ENCODE results near the gene NELFB. TPM values are rescaled to one million over a fixed set of nuclear protein-coding genes. Genes with fewer than 3 reads are reported as not detected.
A peak's percentile ranks its signal among the peaks of the same experiment; 100 is the strongest.

Gene NELFB
- total RNA-seq, 1 experiment from 2014 or later = 71.7 TPM

- Histone ChIP-seq H2BK20ac (ENCODE audit: low read depth, low read length, poor library complexity, severe bottlenecking) (no peak overlapping the region), H3K23ac (ENCODE audit: insufficient read length, low read depth, low read length) (no peak overlapping the region), H4K8ac (replicated peaks; ENCODE audit: insufficient read length, low read depth, low read length) (no peak overlapping the region), H3K27me3 (ENCODE audit: insufficient read depth, low read length) (no peaks in the 10 kb centered on the region), H3K27ac (ENCODE audit: insufficient read length, low read depth, low read length) (no peak overlapping the region), H3K56ac (ENCODE audit: insufficient read length, low read depth, low read length) (no peak overlapping the region), H4K20me1 (ENCODE audit: control insufficient read depth, insufficient read depth, insufficient read length) (no peaks in the 10 kb centered on the region), H2BK12ac (ENCODE audit: insufficient read length, low read depth, low read length) (no peak overlapping the region), H3K4me2 (ENCODE audit: insufficient read depth, insufficient read length, low read length) (no peak overlapping the region), H3K79me2 (ENCODE audit: insufficient read depth, low read length) (no peaks in the 10 kb centered on the region), H3K9ac (ENCODE audit: extremely low read depth, insufficient read length, low read length) (no peak overlapping the region), H2AK5ac (ENCODE audit: insufficient read length, low read length) (no peak overlapping the region), H2BK120ac (ENCODE audit: low read depth, low read length, poor library complexity, severe bottlenecking) (no peak overlapping the region), H4K91ac (ENCODE audit: insufficient read length, low read depth, low read length) (no peak overlapping the region), H3K4ac (ENCODE audit: low read depth, low read length) (no peak overlapping the region), H4K5ac (ENCODE audit: insufficient read length, low read depth, low read length) (no peak overlapping the region), H2BK15ac (ENCODE audit: low read depth, low read length) (no peak overlapping the region), H3K14ac (ENCODE audit: insufficient read depth, low read length) (no peak overlapping the region), H2AFZ (ENCODE audit: low read length) (no peak overlapping the region), H3K23me2 (ENCODE audit: insufficient read length, low read depth, low read length, poor library complexity, severe bottlenecking) (no peaks in the 10 kb centered on the region), H3T11ph (ENCODE audit: low read length) (no peak overlapping the region), H2BK5ac (ENCODE audit: insufficient read length, low read length) (no peak overlapping the region), H3K4me1 (ENCODE audit: insufficient read depth, low read length) (no peaks in the 10 kb centered on the region; the same call in 1 of the 2 replicates), H3K18ac (ENCODE audit: insufficient read length, low read depth, low read length) (no peak overlapping the region), H3K79me1 (ENCODE audit: insufficient read depth, low read depth, low read length, poor library complexity, severe bottlenecking) (no peaks in the 10 kb centered on the region), H3K9me3 (ENCODE audit: control insufficient read depth, low read depth, low read length) (no peaks in the 10 kb centered on the region)
- no CpG with 5 or more reads among the region's 24 CpGs for WGBS (ENCODE audit: extremely low coverage, insufficient read length, low lambda C conversion rate)
- Mint-ChIP-seq H3K27ac (no peak overlapping the region), H3K4me3 (no peak overlapping the region; a peak in 1 of 5 replicates), H3K9me3 (no peaks in the 10 kb centered on the region; a peak in 1 of 5 replicates), H3K27me3 (ENCODE audit: low read depth) (peaks cover 3% of the 10 kb centered on the region; the same call in 1 of the 2 replicates), H3K4me1 (peaks cover 8 to 15% of the 10 kb centered on the region in 2 experiments; a peak in 3 of 4 replicates), H3K36me3 (ENCODE audit: insufficient read depth in 1 of 3, low read depth in 3 of 3) (no peaks in the 10 kb centered on the region)
- DNase-seq = peak; percentile 31
- TF ChIP-seq CTCF (conservative IDR thresholded peaks at IDR 0.05) = no peak
Observed at GRCh38 chr9:137313956-137314560, 58.9 kb downstream of the NELFB start.

All from H9 (cell line).